Bronchial epithelial cell (primary cell): ENCODE results near the gene SSC5D. TPM values are rescaled to one million over a fixed set of nuclear protein-coding genes. Genes with fewer than 3 reads are reported as not detected.

Experiments used
- DNase-seq: peaks from one replicate; pipeline ENCODE4 v3.0.0-alpha.2; 2010; ENCODE audit warnings: low read depth
- FAIRE-seq: peaks from 2 replicates; lab custom pipeline; 2011; peaks lifted over from hg19 to GRCh38; lab: Jason Lieb, UNC
- H3K27me3 ChIP-seq: 2 replicates; pipeline ENCODE4 v1.5.1; 2011; ENCODE audit warnings: low read length; ENCODE audit not compliant: control insufficient read depth, insufficient read depth
- H3K36me3 ChIP-seq: 2 replicates; pipeline ENCODE4 v1.5.1; 2011; ENCODE audit warnings: low read length; ENCODE audit not compliant: control insufficient read depth, insufficient read depth
- H3K4me3 ChIP-seq: 2 replicates; pipeline ENCODE4 v1.5.1; 2011; ENCODE audit warnings: mild to moderate bottlenecking, low read depth, low read length, control low read depth
- CTCF ChIP-seq: IDR thresholded peaks from 2 replicates; pipeline ENCODE4 v1.5.1; 2011; ENCODE audit warnings: mild to moderate bottlenecking, moderate library complexity, low read length, control low read depth, inconsistent platforms; ENCODE audit not compliant: insufficient read depth, severe bottlenecking
- total RNA-seq: library from RNA; depleted of rRNA; stranded (reverse); fragments of >200 nt; gene quantifications from 2 replicates; pipeline ENCODE4 v1.2.1, GENCODE V29; 2014

The SSC5D gene
- total RNA-seq, 1 donor from 2014 or later, result under 0.01 TPM

GRCh38 chr19:55546011-55546410 is 57.8 kb downstream of the SSC5D start:
- Histone ChIP-seq H3K36me3 (no peaks in the 10 kb centered on the region), H3K4me3 (no peak overlapping the region), H3K27me3 (no peaks in the 10 kb centered on the region)
- FAIRE-seq (no peak), DNase-seq (no peak)
- TF ChIP-seq CTCF, result no peak

- no peak overlapping the region for H3K4me3 ChIP-seq
- DNase-seq (peak; percentile 59), FAIRE-seq (no peak)
- H3K36me3 ChIP-seq, result no peaks in the 10 kb centered on the region
- TF ChIP-seq CTCF, result no peak
- no peaks in the 10 kb centered on the region for H3K27me3 ChIP-seq
Observed at GRCh38 chr19:55546822-55547614, 58.8 kb downstream of the SSC5D start.

- DNase-seq, result peak; percentile 88
- no peak for FAIRE-seq
- Histone ChIP-seq H3K36me3 (no peaks in the 10 kb centered on the region), H3K27me3 (no peaks in the 10 kb centered on the region), H3K4me3 (no peak overlapping the region)
- no peak for TF ChIP-seq CTCF
Observed at GRCh38 chr19:55549500-55550320, 61.5 kb downstream of the SSC5D start.

GRCh38 chr19:55550321-55550650 is 62.0 kb downstream of the SSC5D start:
- no peak for TF ChIP-seq CTCF
- Histone ChIP-seq H3K27me3 (no peaks in the 10 kb centered on the region), H3K36me3 (no peaks in the 10 kb centered on the region), H3K4me3 (no peak overlapping the region)
- DNase-seq (no peak), FAIRE-seq (no peak)

- Histone ChIP-seq H3K36me3 (no peaks in the 10 kb centered on the region), H3K27me3 (no peaks in the 10 kb centered on the region), H3K4me3 (no peak overlapping the region)
- DNase-seq (peak; percentile 61), FAIRE-seq (no peak)
- TF ChIP-seq CTCF, result no peak
Observed at GRCh38 chr19:55552206-55552605, 64.0 kb downstream of the SSC5D start.
